Stimulated activated CD8-positive, alpha-beta memory T cell treated with anti-CD3 and anti-CD28 coated beads, Interleukin-4, amount 100 ng/mL, for 48 hours (primary cell): ENCODE data around the gene TAT.

Experiments used
- DNase-seq: peaks from one replicate; pipeline ENCODE4 v3.0.0-alpha.2; 2020

Gene TAT

GRCh38 chr16:71536752-71537499 is 40.0 kb downstream of the TAT start:
- no peak for DNase-seq

GRCh38 chr16:71532366-71532765 is 44.5 kb downstream of the TAT start:
- no peak for DNase-seq

- no peak for DNase-seq
Observed at GRCh38 chr16:71528863-71529262, 48.0 kb downstream of the TAT start.

- no peak for DNase-seq
Observed at GRCh38 chr16:71528257-71528656, 48.6 kb downstream of the TAT start.

GRCh38 chr16:71526111-71526631 is 50.7 kb downstream of the TAT start, which contains the start of gene CHST4:
CHST4 (plus strand) TSS chr16:71526426; CDS start chr16:71536678, 10,252 bp downstream.
- DNase-seq: peak; percentile 28

GRCh38 chr16:71524566-71525553 is 52.0 kb downstream of the TAT start:
- no peak for DNase-seq

GRCh38 chr16:71520550-71520949 is 56.3 kb downstream of the TAT start:
- DNase-seq: no peak
